H1 (cell line): ENCODE results near the gene BMERB1. TPM values are rescaled to one million over a fixed set of nuclear protein-coding genes. Genes with fewer than 3 reads are reported as not detected.

Experiments used
- CTCF ChIA-PET: fragments of 300-600 bp; sonication (Branson Sonifier 250); formaldehyde crosslinking; loops from one replicate; lab custom pipeline; 2021; ENCODE audit not compliant: partially characterized antibody; lab: Charles Lee
- POLR2A ChIA-PET: fragments of 300-600 bp; sonication (Branson Sonifier 250); formaldehyde crosslinking; loops from one replicate; lab custom pipeline; 2021; ENCODE audit warnings: inconsistent platforms; ENCODE audit not compliant: partially characterized antibody; lab: Charles Lee
- DNase-seq, 2 experiments: peaks; one replicate each; pipeline versions ENCODE4 v3.0.0 to v3.0.0-alpha.2; 2010 to 2022; ENCODE audit warnings: low spot score in 2 of 2, low read depth in 1 of 2, mixed read lengths in 1 of 2
- FAIRE-seq: peaks from 2 replicates; lab custom pipeline; 2011; peaks lifted over from hg19 to GRCh38; lab: Jason Lieb, UNC
- H2AFZ ChIP-seq: 2 replicates; pipeline ENCODE4 v1.8.1; 2012; ENCODE audit warnings: low read length, inconsistent platforms
- H2AK5ac ChIP-seq: 2 replicates; pipeline ENCODE4 v1.6.1; 2013; ENCODE audit warnings: low read depth, low read length
- H2BK120ac ChIP-seq: replicated peaks from 2 replicates; pipeline ENCODE3; 2013; ENCODE audit warnings: low read depth, low read length, inconsistent platforms
- H2BK12ac ChIP-seq: 2 replicates; pipeline ENCODE4 v1.6.1; 2013; ENCODE audit warnings: low read depth, low read length
- H2BK15ac ChIP-seq: 2 replicates; pipeline ENCODE4 v1.6.1; 2013; ENCODE audit warnings: low read length
- H2BK20ac ChIP-seq: 2 replicates; pipeline ENCODE4 v1.6.1; 2013; ENCODE audit warnings: low read length
- H2BK5ac ChIP-seq: 2 replicates; pipeline ENCODE4 v1.6.1; 2013; ENCODE audit warnings: low read depth, low read length
- H3K14ac ChIP-seq: 2 replicates; pipeline ENCODE4 v1.6.1; 2013; ENCODE audit warnings: inconsistent platforms; ENCODE audit not compliant: insufficient read length
- H3K18ac ChIP-seq: 2 replicates; pipeline ENCODE4 v1.6.1; 2013; ENCODE audit warnings: low read length; ENCODE audit errors: extremely low read depth
- H3K23ac ChIP-seq: 2 replicates; pipeline ENCODE4 v1.6.1; 2013; ENCODE audit warnings: inconsistent platforms; ENCODE audit not compliant: insufficient read length
- H3K23me2 ChIP-seq: 2 replicates; pipeline ENCODE4 v1.6.1; 2013; ENCODE audit warnings: low read depth, low read length
- H3K27ac ChIP-seq: 2 replicates; pipeline ENCODE4 v1.6.1; 2011; ENCODE audit warnings: low read depth, low read length, inconsistent platforms
- H3K27me3 ChIP-seq, 4 experiments: replicated peaks in 1 of 4; 1 replicate in 1 of 4; 2 replicates in 3 of 4; pipeline versions ENCODE4 v1.6.1 to v1.8.1; 2011 to 2013; ENCODE audit warnings: low read length in 3 of 4, mild to moderate bottlenecking in 3 of 4, inconsistent platforms in 2 of 4, mixed read lengths in 2 of 4, moderate library complexity in 1 of 4; ENCODE audit not compliant: control insufficient read depth in 3 of 4, insufficient read depth in 3 of 4; ENCODE audit errors: extremely low read depth in 1 of 4
- H3K36me3 ChIP-seq, 4 experiments: 2 replicates each; pipeline versions ENCODE4 v1.6.1 to v1.8.1; 2011 to 2013; ENCODE audit warnings: mild to moderate bottlenecking in 4 of 4, low read length in 3 of 4, moderate library complexity in 2 of 4, control low read depth in 1 of 4, inconsistent platforms in 1 of 4; ENCODE audit not compliant: insufficient read depth in 4 of 4, control insufficient read depth in 2 of 4
- H3K4ac ChIP-seq: replicated peaks from 2 replicates; pipeline ENCODE3; 2013; ENCODE audit warnings: low read length, low read depth, mixed read lengths, inconsistent platforms; ENCODE audit not compliant: insufficient read length
- H3K4me1 ChIP-seq, 4 experiments: replicated peaks in 1 of 4; 1 replicate in 1 of 4; 2 replicates in 3 of 4; pipeline versions ENCODE4 v1.6.1 to v1.8.1; 2011 to 2013; ENCODE audit warnings: low read length in 3 of 4, inconsistent platforms in 2 of 4, mixed read lengths in 1 of 4; ENCODE audit not compliant: insufficient read depth in 4 of 4, control insufficient read depth in 3 of 4
- H3K4me2 ChIP-seq, 2 experiments: 2 replicates each; pipeline versions ENCODE4 v1.6.1 to v1.8.1; 2011 to 2013; ENCODE audit warnings: low read depth in 2 of 2, low read length in 2 of 2, control low read depth in 1 of 2, inconsistent platforms in 1 of 2, mild to moderate bottlenecking in 1 of 2; ENCODE audit not compliant: insufficient read depth in 1 of 2
- H3K4me3 ChIP-seq, 4 experiments: fragments of 200-600, 300-600 bp in 1 of 4; sonication (generic), shearing (Covaris generic), sonication (Bioruptor Twin) in 1 of 4; 2 replicates each; pipeline versions ENCODE4 v1.5.1 to v1.8.1; 2011 to 2016; ENCODE audit warnings: low read length in 4 of 4, low read depth in 3 of 4, control low read depth in 2 of 4, inconsistent platforms in 2 of 4, mild to moderate bottlenecking in 2 of 4, mixed read lengths in 1 of 4, moderate library complexity in 1 of 4; ENCODE audit not compliant: insufficient read depth in 2 of 4; ENCODE audit errors: extremely low read depth in 1 of 4
- H3K56ac ChIP-seq: replicated peaks from 2 replicates; pipeline ENCODE3; 2013; ENCODE audit warnings: low read depth, mild to moderate bottlenecking, mixed read lengths, low read length, inconsistent platforms; ENCODE audit not compliant: insufficient read length
- H3K79me1 ChIP-seq: 2 replicates; pipeline ENCODE4 v1.6.1; 2013; ENCODE audit warnings: low read depth, low read length, control low read depth
- H3K79me2 ChIP-seq, 2 experiments: 2 replicates each; pipeline versions ENCODE4 v1.6.1 to v1.8.1; 2012 to 2013; ENCODE audit warnings: low read length in 2 of 2, mild to moderate bottlenecking in 2 of 2, inconsistent platforms in 1 of 2; ENCODE audit not compliant: insufficient read depth in 2 of 2, control insufficient read depth in 1 of 2
- H3K9ac ChIP-seq, 4 experiments: replicated peaks in 1 of 4; 1 replicate in 1 of 4; 2 replicates in 3 of 4; pipeline versions ENCODE4 v1.6.1 to v1.8.1; 2011 to 2013; ENCODE audit warnings: low read depth in 3 of 4, low read length in 3 of 4, control low read depth in 2 of 4, mild to moderate bottlenecking in 2 of 4, moderate library complexity in 2 of 4, inconsistent platforms in 1 of 4; ENCODE audit errors: extremely low read depth in 1 of 4
- H3K9me3 ChIP-seq, 2 experiments: 2 replicates each; pipeline versions ENCODE4 v1.6.1 to v1.8.1; 2012 to 2013; ENCODE audit warnings: mild to moderate bottlenecking in 2 of 2, moderate library complexity in 2 of 2, control low read depth in 1 of 2, inconsistent platforms in 1 of 2, low read depth in 1 of 2, low read length in 1 of 2, mixed read lengths in 1 of 2; ENCODE audit not compliant: insufficient read depth in 2 of 2
- H4K20me1 ChIP-seq, 2 experiments: replicated peaks in 1 of 2; 2 replicates each; pipeline versions ENCODE3 to v1.8.1; 2011 to 2013; ENCODE audit warnings: inconsistent platforms in 2 of 2, low read length in 2 of 2, mild to moderate bottlenecking in 1 of 2; ENCODE audit not compliant: insufficient read depth in 2 of 2, control insufficient read depth in 1 of 2
- H4K5ac ChIP-seq: 2 replicates; pipeline ENCODE4 v1.6.1; 2013; ENCODE audit warnings: low read length, low read depth, mixed read lengths, inconsistent platforms; ENCODE audit not compliant: insufficient read length
- H4K8ac ChIP-seq: 2 replicates; pipeline ENCODE4 v1.8.0; 2013; ENCODE audit warnings: mild to moderate bottlenecking, moderate library complexity, low read length, inconsistent platforms; ENCODE audit not compliant: insufficient read depth; ENCODE audit errors: extremely low read depth
- H4K91ac ChIP-seq: replicated peaks from 2 replicates; pipeline ENCODE3; 2013; ENCODE audit warnings: low read length, mixed read lengths, inconsistent platforms; ENCODE audit not compliant: insufficient read length
- ASH2L ChIP-seq: fragments of 200-600, 300-600 bp; sonication (generic); IDR thresholded peaks from one replicate; pipeline ENCODE4 v1.7.1; 2017; ENCODE audit warnings: low read length
- CEBPB ChIP-seq: IDR thresholded peaks from 2 replicates; pipeline ENCODE4 v1.6.1; 2012; ENCODE audit warnings: low read depth, low read length
- CHD1 ChIP-seq: IDR thresholded peaks from 2 replicates; pipeline ENCODE4 v1.6.1; 2012; ENCODE audit warnings: low read depth, low read length, improper control_type of control experiment
- CHD2 ChIP-seq: IDR thresholded peaks from 2 replicates; pipeline ENCODE4 v1.6.1; 2012; ENCODE audit warnings: low read length, improper control_type of control experiment
- EGR1 ChIP-seq: IDR thresholded peaks from 2 replicates; pipeline ENCODE4 v1.6.1; 2011; ENCODE audit warnings: low read depth, low read length, borderline replicate concordance
- GTF2F1 ChIP-seq: IDR thresholded peaks from 2 replicates; pipeline ENCODE4 v1.6.1; 2012; ENCODE audit warnings: low read depth, low read length, improper control_type of control experiment, borderline replicate concordance
- JUND ChIP-seq: IDR thresholded peaks from 2 replicates; pipeline ENCODE4 v1.6.1; 2011; ENCODE audit warnings: mild to moderate bottlenecking, improper control_type of control experiment, low read length
- KDM4A ChIP-seq: IDR thresholded peaks from one replicate; pipeline ENCODE4 v1.7.1; 2012; ENCODE audit warnings: low read depth, mild to moderate bottlenecking, moderate library complexity, low read length, inconsistent platforms; ENCODE audit not compliant: severe bottlenecking
- POLR2A ChIP-seq, 2 experiments: IDR thresholded peaks; 1 replicate in 1 of 2; 2 replicates in 1 of 2; pipeline ENCODE4 v1.6.1; 2011; ENCODE audit warnings: low read depth in 2 of 2, low read length in 2 of 2, mild to moderate bottlenecking in 2 of 2; ENCODE audit errors: control extremely low read depth in 1 of 2
- SP4 ChIP-seq: IDR thresholded peaks from 2 replicates; pipeline ENCODE4 v1.6.1; 2012; ENCODE audit warnings: low read length, inconsistent platforms
- SRF ChIP-seq: IDR thresholded peaks from 2 replicates; pipeline ENCODE4 v1.6.1; 2011; ENCODE audit warnings: mild to moderate bottlenecking, low read depth, low read length, moderate library complexity
- TBP ChIP-seq: IDR thresholded peaks from 2 replicates; pipeline ENCODE4 v1.6.1; 2011; ENCODE audit warnings: low read depth, low read length, improper control_type of control experiment
- WGBS, 2 experiments: shearing (Covaris generic) in 1 of 2; methylation state at CpG; one replicate each; pipeline versions ENCODE4 v1.1.6 to v1.1.7; 2013 to 2015; ENCODE audit warnings: low lambda C conversion rate in 2 of 2, mixed read lengths in 2 of 2, inconsistent platforms in 1 of 2, low coverage in 1 of 2, missing lambda C conversion rate in 1 of 2; ENCODE audit not compliant: insufficient replicate concordance in 2 of 2, insufficient coverage in 1 of 2, insufficient read length in 1 of 2; ENCODE audit errors: extremely low coverage in 1 of 2, missing lambda C conversion rate in 1 of 2; 5-methylcytosine and 5-hydroxymethylcytosine counted together
- polyA plus RNA-seq, 7 experiments: library from polyadenylated mRNA; depleted of rRNA in 3 of 7; stranded (reverse) in 5 of 7; unstranded in 2 of 7; fragments of >200 nt in 5 of 7; fragments of 200-250 nt in 2 of 7; gene quantifications; 1 replicate in 5 of 7; 2 replicates in 1 of 7; 4 replicates in 1 of 7; pipeline versions ENCODE4 v1.2.1 to v1.2.3, GENCODE V29; 2011 to 2013; ENCODE audit warnings: missing spikeins in 2 of 7, mixed read lengths in 2 of 7
- total RNA-seq: library from RNA; stranded (reverse); fragmentation: NEBNext Ultra II Directional; extraction: Animal tissue kit (Norgen Biotek cat#: 25700); gene quantifications from 2 replicates; pipeline ENCODE4 v1.2.1, GENCODE V29; 2021
- TF ChIP-seq, protein P1 (sequence below), 3 experiments: IDR thresholded peaks; 1 replicate in 2 of 3; 2 replicates in 1 of 3; pipeline versions ENCODE4 v1.5.1 to v1.6.1; 2011; ENCODE audit warnings: low read length in 3 of 3, mild to moderate bottlenecking in 3 of 3, inconsistent platforms in 2 of 3, low read depth in 1 of 3, moderate library complexity in 1 of 3; ENCODE audit not compliant: insufficient read depth in 1 of 3; ENCODE audit errors: control extremely low read depth in 1 of 3

Gene BMERB1
- total and polyA plus RNA-seq, 2 of the 8 experiments (the other 6 are each of a cell fraction or from before 2014, with no cell fraction given), result 23.5 to 27.1 TPM

DNA sequence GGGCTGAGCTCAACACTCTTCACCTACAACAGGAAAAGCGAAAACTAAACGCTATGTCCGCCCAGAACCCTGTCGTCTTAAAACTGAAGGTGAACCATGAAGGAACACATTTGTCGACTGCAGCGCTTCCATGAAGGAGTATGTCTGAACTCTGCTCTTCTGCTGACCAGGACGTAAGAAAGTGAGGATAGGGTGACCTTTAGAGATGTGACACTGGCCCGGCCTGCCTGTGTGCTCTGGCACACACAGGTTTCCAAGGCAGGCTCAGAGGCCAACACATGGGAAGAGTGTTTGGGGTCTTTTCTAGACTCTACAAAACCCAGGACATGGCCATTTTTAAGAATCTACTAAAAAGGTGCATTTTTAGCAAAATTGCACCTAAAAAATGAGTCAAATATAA is 187.5 kb downstream of the BMERB1 start:
- Histone ChIP-seq H3K56ac (no peak overlapping the region), H3K27ac (no peak overlapping the region), H4K8ac (no peak overlapping the region), H3K23ac (no peak overlapping the region), H2BK5ac (no peak overlapping the region), H2BK12ac (no peak overlapping the region), H3K4me3 (no peak overlapping the region), H2AFZ (no peak overlapping the region), H4K91ac (no peak overlapping the region), H3K79me1 (no peaks in the 10 kb centered on the region), H2BK15ac (no peak overlapping the region), H3K4ac (no peak overlapping the region), H3K23me2 (no peaks in the 10 kb centered on the region), H3K9me3 (no peaks in the 10 kb centered on the region), H4K20me1 (peaks cover 0 to 2% of the 10 kb centered on the region in 2 experiments), H3K79me2 (no peaks in the 10 kb centered on the region), H3K27me3 (no peaks in the 10 kb centered on the region), H2AK5ac (no peak overlapping the region), H3K4me2 (no peak overlapping the region), H4K5ac (no peak overlapping the region), H3K9ac (no peak overlapping the region), H3K36me3 (peaks cover 10 to 48% (median 44%) of the 10 kb centered on the region in 4 experiments), H2BK20ac (no peak overlapping the region), H3K4me1 (no peaks in the 10 kb centered on the region), H3K18ac (no peak overlapping the region), H2BK120ac (no peak overlapping the region), H3K14ac (no peak overlapping the region)
- POLR2A ChIA-PET, result no interaction called here
- no peak for TF ChIP-seq POLR2A (IDR thresholded peaks at IDR 0.05; ENCODE audit: control extremely low read depth in 1 of 2, low read depth in 2 of 2, low read length in 2 of 2)
- TF ChIP-seq SRF, result no peak
- TF ChIP-seq, protein P1, sequence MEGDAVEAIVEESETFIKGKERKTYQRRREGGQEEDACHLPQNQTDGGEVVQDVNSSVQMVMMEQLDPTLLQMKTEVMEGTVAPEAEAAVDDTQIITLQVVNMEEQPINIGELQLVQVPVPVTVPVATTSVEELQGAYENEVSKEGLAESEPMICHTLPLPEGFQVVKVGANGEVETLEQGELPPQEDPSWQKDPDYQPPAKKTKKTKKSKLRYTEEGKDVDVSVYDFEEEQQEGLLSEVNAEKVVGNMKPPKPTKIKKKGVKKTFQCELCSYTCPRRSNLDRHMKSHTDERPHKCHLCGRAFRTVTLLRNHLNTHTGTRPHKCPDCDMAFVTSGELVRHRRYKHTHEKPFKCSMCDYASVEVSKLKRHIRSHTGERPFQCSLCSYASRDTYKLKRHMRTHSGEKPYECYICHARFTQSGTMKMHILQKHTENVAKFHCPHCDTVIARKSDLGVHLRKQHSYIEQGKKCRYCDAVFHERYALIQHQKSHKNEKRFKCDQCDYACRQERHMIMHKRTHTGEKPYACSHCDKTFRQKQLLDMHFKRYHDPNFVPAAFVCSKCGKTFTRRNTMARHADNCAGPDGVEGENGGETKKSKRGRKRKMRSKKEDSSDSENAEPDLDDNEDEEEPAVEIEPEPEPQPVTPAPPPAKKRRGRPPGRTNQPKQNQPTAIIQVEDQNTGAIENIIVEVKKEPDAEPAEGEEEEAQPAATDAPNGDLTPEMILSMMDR (IDR thresholded peaks at IDR 0.05; ENCODE audit: control extremely low read depth in 1 of 3, insufficient read depth in 1 of 3, low read depth in 1 of 3, low read length in 3 of 3), result no peak
- no peak for TF ChIP-seq ASH2L
- no peak for TF ChIP-seq JUND
- TF ChIP-seq CHD1, result no peak
- no peak for TF ChIP-seq SP4
- no peak for TF ChIP-seq GTF2F1
- no peak for TF ChIP-seq KDM4A
- no peak for TF ChIP-seq TBP
- no peak for TF ChIP-seq CEBPB
- TF ChIP-seq CHD2, result no peak
- no peak for TF ChIP-seq EGR1
- CTCF ChIA-PET, result interaction anchor here (0.6 kb wide), 1 partner anchor 142 kb away, joined by 3 read pairs; no protein-coding TSS in a partner anchor
- no peak for DNase-seq
- no peak for FAIRE-seq
- 85% methylated on average over 8 of the region's 8 CpGs; no CpG with 5 or more reads in 1 of the 2 experiments for WGBS, 2 experiments
